Lung microvascular endothelial cell (primary cell): ENCODE data around the gene OTOG. TPM values are rescaled to one million over a fixed set of nuclear protein-coding genes. Genes with fewer than 3 reads are reported as not detected.

Experiments used
- DNase-seq, 2 donors: peaks; one replicate each; pipeline versions ENCODE4 v3.0.0 to v3.0.0-alpha.2; 2010; ENCODE audit warnings: low read depth in 2 of 2
- total RNA-seq: library from RNA; depleted of rRNA; stranded (reverse); fragments of >200 nt; gene quantifications from 2 replicates; pipeline ENCODE4 v1.2.1, GENCODE V29; 2014

OTOG gene
- total RNA-seq, 1 donor from 2014 or later = not detected

DNA sequence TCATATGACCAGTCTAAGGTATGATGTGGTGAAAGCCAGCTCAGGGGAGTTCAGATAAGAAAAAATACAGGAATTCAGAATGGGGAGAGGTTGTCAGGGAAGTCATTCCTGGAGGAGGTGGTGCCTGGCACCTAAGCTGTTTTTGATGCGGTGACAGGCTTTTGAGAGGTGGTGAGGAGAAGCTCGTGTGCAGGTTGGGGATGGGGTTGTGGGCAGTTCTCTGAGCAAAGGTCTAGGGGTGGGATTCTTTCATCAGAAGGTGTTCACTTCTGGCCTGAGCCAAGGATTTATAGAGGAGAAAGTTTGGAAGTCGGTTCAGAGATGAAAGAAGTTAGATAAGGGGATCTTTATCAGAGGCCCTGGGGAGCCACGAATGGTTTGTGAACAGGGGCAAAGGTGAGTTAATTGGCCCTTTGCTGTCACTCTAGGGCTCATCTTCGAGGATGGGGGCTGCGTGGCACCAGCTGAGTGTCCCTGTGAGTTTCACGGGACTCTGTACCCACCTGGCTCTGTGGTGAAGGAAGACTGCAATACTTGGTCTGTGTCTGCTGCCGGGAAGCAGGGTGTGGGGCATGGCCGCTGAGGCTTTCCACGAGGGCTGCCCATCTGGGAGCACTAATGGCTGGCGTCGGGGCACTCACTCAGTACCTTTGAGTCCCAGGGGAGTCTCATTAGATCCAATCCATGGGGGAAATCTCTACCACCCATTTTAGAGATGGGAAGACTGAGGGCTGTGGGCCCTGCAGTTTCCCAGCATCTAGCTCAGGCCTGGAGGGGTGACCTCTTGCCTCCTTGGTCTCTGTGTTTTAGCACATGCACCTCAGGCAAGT, 13.4 kb downstream of the OTOG start:
- DNase-seq = no peak

- no peak for DNase-seq
Observed at GRCh38 chr11:17561111-17561415, 14.0 kb downstream of the OTOG start.

DNA sequence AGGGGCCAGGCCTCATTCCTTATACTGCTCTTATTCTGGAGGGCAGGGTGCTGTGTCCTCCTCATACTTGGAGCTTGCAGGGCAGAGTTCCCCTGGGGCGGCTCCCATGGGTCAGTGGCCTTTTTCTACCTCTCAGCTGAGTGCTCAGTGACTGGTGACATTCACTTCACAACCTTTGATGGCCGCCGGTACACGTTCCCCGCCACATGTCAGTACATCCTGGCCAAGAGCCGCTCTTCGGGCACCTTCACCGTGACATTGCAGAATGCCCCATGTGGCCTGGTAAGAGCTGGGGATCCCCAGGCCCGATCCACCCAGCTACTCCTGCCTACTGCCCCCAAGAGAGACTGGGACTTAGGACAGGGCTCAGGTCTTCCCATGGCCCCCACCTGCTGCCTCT, 14.5 kb downstream of the OTOG start:
- DNase-seq = no peak

GRCh38 chr11:17563231-17563646, 16.2 kb downstream of the OTOG start:
- DNase-seq = no peak

DNA sequence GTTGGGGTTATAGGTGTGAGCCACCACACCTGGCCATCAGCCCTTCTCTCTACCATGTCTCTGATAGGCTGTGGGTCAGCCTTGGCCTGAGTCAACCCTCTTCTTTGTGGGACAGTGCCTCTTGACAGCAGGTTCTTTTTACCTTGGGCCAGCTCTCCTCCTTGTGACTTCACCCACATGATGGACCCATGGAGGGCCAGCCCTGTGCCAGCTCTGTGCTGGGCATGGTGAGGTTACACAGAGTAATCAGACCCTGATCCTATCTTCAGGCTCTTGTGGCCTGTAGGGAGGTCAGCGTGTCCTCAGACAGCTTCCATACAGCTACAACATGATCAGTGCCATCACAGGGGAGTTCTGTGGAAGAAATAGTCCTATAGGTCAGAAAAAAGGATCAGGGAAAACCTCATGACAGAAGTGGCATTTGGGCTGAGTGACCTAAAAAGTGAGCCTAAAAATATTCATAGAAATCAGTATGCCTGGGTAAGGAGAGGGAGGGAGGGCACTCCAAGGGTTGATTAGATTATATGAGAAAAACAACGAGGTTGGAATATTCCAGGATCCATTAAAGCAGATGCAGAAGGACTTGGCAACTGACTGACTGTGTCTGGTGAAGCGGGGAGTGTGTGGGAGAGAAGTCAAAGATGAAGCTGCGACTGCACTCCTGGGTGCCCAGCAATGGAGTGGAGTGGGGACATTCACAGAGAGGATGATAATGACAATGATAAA, 17.1 kb downstream of the OTOG start:
- no peak for DNase-seq

DNA sequence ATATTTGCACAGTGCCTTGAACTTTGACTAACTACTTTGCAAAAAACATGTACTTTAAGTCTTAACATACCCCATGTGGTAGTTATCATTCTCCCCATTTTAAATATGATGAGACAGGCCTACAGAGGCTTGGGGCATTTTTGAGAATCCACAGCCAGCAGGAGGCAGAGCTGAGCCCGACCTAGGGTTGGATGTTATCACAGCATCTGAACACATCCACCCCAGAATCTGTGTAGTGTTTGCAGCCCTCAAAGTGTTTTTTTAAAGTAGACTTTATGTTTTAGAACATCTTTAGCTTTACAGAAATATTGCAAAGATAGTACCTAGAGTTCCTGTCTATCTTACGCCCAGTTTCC, 17.6 kb downstream of the OTOG start:
- no peak for DNase-seq

GRCh38 chr11:17568944-17569343, 21.9 kb downstream of the OTOG start:
- DNase-seq = no peak

DNA sequence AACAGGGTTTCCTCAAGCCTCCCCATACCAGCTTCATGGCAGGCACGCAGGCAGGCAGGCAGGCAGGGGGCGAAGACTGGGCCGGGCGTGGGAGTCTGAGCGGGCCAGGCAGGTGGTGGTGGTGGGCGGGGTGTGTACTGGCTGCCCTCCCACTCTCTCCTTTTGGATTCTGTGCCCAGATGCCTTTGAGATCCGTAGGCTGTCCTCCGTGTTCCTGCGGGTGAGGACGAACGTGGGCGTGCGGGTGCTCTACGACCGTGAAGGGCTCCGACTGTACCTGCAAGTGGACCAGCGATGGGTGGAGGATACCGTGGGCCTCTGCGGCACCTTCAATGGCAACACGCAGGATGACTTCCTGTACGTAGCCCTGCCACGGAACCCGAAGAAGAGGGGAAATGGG, 23.0 kb downstream of the OTOG start:
- no peak for DNase-seq

GRCh38 chr11:17571431-17572358, 24.6 kb downstream of the OTOG start:
- DNase-seq = no peak

DNA sequence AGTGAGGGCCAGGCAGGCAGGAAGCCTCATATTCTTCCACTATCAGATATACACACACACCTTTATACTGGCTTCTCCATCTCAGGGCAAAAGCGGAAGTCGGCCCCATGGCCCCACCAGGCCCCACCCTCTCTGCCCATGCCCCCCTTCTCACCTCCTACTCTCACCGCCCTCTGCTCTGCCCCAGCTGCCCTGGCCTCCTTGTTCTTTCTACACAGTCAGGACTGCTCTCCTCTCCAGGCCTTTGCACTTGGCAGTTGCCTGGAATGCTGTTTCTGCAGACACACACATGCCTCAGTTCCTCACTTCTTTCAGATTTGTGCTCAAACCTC, 25.3 kb downstream of the OTOG start:
- no peak for DNase-seq

- DNase-seq = no peak
Observed at GRCh38 chr11:17572791-17573460, 25.9 kb downstream of the OTOG start.

DNA sequence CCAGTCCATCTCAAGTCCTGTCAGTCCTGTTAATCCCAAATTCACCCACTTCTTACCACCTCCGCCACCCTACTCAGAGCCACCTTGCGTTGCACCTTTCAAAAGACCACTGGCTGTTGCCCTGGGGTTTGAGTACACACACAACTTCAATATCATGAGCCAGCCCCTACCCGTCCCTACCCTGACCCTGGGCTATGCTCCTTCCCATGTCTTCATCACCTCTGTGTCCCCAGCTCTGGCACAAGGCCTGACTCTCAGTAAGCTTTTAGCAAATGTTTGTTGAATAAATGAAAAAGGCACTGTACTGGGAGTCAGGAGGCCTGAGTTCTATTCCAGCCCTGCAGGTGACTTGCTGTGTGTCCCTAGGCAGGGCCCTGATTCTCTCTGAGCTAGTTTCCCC, 26.5 kb downstream of the OTOG start:
- no peak for DNase-seq

DNA sequence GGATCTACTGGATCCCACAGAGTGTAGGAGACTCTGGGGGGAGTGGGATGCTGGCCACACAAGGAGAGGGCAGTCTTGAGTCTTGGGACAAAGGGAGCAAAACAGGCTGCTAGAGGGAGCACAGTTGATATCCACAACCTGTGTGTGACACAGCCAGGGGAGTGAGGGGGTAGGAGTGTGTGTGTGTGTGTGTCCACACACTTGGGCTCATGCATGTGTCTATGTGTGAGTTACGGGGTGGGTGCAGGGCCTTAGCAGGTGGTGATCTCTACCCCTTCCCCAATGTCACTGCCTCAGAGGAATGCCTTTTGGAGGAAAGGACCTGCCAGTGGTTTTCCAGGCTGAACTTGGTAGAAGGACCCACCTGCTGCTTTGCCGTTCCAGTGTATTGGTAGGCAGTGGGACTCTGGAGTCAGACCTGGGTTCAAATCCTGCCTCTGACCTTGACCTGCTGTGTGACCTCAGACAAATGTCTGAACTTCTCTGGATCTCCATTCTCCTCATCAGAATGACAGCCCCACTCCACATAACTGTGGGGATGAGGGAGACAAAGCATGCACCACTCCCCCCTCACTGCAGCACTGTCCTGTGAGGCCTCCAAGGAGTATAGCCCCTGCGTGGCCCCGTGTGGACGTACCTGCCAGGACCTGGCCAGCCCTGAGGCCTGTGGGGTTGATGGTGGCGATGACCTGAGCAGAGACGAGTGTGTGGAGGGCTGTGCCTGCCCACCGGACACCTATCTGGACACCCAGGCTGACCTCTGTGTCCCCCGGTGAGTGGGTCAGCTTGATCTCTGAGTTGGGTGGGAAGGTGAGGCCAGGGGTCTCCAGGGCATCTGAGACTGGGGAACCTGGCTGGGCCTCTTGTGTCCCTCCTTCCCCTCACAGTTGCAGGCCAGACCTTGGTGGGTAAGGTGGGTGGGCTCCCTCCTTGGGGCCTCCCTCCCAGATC, 27.4 kb downstream of the OTOG start:
- no peak for DNase-seq

DNA sequence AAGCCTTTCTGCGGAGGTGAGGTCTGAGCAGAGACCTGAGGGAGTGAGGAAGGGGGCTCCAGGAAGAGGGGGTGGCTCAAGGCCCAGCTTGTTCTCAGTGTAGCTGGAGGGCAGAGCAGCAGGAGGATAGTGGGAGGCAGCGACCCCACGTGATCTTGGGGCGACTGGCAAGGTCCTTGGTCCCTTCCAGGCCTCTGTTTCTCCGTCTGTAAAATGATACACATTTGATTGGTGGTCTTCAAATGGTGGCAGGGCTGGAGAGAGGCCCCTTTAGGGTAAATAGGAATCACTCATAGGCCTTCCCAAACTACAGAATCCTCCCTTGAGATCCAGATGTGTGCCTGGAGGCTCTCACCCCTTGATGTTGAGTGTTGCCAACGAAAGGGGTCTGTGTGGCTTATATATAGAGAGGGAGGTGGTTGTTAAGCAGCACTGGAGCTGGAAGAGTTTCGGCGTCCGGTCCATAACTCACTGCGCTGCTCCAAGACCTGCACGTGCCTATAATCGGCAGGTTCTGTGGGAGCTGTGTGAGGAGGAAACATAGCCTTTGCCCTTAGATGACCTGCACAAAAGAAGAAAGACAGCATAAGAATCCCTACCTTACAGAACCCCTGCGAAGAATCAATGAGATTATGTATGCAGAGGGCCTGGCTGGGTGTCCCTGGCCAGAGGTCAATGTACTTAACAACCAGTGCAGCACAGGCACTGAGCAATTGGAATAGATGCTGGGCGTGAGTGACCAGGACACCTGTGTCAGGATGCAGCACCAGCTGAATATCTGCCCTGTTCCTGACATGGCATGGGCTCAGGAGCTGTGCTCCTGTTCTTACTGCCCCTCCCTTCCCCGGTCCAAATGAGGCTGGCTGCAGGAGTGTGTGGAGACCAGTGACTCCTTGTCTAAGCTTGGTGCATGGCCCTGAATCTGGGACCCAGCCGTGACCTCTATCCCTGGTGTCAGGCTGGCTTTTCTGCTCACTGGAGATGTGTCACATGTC, 28.7 kb downstream of the OTOG start:
- DNase-seq = no peak

DNA sequence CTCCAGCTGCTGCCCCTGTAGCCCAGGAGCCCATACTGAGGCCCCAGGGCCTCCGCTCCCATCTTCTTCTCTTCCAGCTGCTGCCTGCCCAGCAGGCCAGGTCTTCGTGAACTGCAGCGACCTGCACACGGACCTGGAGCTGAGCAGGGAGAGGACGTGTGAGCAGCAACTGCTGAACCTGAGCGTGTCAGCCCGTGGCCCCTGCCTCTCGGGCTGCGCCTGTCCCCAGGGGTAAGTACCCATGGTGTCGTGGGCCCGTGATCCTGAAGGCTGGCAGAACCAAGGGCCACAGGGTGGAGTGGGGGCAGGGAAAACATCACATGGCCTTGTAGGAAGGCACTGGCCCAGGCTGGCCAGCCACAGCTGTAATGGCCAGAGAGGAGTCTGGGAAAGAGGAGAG, 31.2 kb downstream of the OTOG start:
- no peak for DNase-seq

DNA sequence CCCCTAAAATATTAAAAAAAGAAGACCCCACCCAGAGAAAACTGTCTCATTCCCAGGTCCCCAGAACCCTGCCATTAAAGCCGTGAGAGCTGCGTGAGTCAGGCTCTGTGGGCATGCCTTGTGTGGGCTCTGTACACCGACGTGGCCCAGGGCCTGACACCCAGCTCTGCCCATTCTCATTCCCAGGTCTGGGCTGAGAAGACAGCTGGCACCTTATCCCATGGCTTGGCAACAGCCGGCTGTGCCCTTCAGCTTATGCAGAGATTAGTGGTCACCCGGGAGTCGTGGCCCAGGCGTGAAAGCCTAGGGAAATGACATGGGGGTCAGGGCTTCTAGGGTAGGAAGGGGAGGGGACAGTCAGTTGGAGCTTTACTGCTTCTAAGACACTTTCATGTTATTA, 31.9 kb downstream of the OTOG start:
- DNase-seq = no peak

DNA sequence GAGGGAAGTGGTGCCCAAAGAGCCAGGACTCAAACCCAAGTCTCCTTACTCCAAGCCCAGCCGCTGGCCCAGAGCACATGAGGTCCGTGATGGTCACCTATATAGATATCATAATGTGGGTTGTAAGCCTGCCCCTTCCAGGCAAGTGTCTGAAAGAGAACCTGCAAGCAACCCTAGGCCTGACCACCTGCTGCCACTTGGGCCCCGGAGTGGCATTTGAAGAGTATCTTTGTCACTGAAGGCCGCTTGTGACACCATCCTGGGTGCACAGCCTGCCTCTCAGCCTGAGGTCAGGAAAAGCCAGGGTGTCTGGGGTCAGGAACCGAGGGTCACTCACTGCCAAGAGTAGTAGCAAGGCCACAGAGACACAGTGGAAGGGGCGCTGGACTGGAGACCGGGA, 32.4 kb downstream of the OTOG start:
- no peak for DNase-seq

- no peak for DNase-seq
Observed at GRCh38 chr11:17580271-17580670, 33.2 kb downstream of the OTOG start.

GRCh38 chr11:17581036-17581731, 34.1 kb downstream of the OTOG start:
- no peak for DNase-seq
